Epithelial cell of esophagus (primary cell): ENCODE results near the gene HELZ2.

Experiments
- DNase-seq: peaks from one replicate; pipeline ENCODE4 v3.0.0; 2010; ENCODE audit warnings: low read depth
- H3K4me3 ChIP-seq: 2 replicates; pipeline ENCODE4 v1.5.1; 2011; ENCODE audit warnings: mild to moderate bottlenecking, low read length, control low read depth
- CTCF ChIP-seq: IDR thresholded peaks from 2 replicates; pipeline ENCODE4 v1.5.1; 2011; ENCODE audit warnings: low read depth, mild to moderate bottlenecking, low read length, control low read depth, inconsistent platforms; ENCODE audit not compliant: insufficient read depth; ENCODE audit errors: missing control alignments

The HELZ2 gene

GRCh38 chr20:63552481-63553249 is 21.4 kb downstream of the HELZ2 start:
- H3K4me3 ChIP-seq, result no peak overlapping the region
- peak; percentile 42 for DNase-seq

GRCh38 chr20:63551068-63551467 is 23.0 kb downstream of the HELZ2 start:
- TF ChIP-seq CTCF, result no peak
- DNase-seq, result no peak

More at GRCh38 chr20:63552481-63553249, 21.4 kb downstream of the HELZ2 start:
- no peak for TF ChIP-seq CTCF

GRCh38 chr20:63549679-63550282 is 24.3 kb downstream of the HELZ2 start:
- DNase-seq, result no peak
- H3K4me3 ChIP-seq, result no peak overlapping the region
- no peak for TF ChIP-seq CTCF

More at GRCh38 chr20:63551068-63551467, 23.0 kb downstream of the HELZ2 start:
- H3K4me3 ChIP-seq, result no peak overlapping the region

- no peak overlapping the region for H3K4me3 ChIP-seq
- DNase-seq, result no peak
- TF ChIP-seq CTCF, result no peak
These were observed 25.0 kb downstream of the HELZ2 start for GRCh38 chr20:63549019-63549418.

GRCh38 chr20:63548542-63548941 is 25.5 kb downstream of the HELZ2 start:
- no peak overlapping the region for H3K4me3 ChIP-seq
- no peak for TF ChIP-seq CTCF
- no peak for DNase-seq

GRCh38 chr20:63547725-63548480 is 26.1 kb downstream of the HELZ2 start, which contains the start of gene SRMS:
SRMS (minus strand) TSS chr20:63547749; CDS start chr20:63547463, 286 bp downstream.
- no peak for DNase-seq
- no peak for TF ChIP-seq CTCF
- no peak within 1 kb of the TSS for H3K4me3 ChIP-seq
